Endothelial cell of umbilical vein (primary cell): ENCODE data around the gene IFITM10. TPM values are rescaled to one million over a fixed set of nuclear protein-coding genes. Genes with fewer than 3 reads are reported as not detected.

Experiments used
- BruUV-seq: library from RNA; stranded (reverse); fragments of 400-500 nt; replicated peaks from 2 replicates; lab custom pipeline; 2021; lab: Mats Ljungman, UMichigan
- CTCF ChIA-PET: fragments of 300-600, 350-600 bp; sonication (Branson Sonifier 250); formaldehyde crosslinking; loops from one replicate; lab custom pipeline; 2021; ENCODE audit warnings: antibody characterized with exemption, inconsistent platforms; lab: Charles Lee
- POLR2A ChIA-PET: fragments of 300-600, 350-600 bp; sonication (Branson Sonifier 250); formaldehyde crosslinking; loops from one replicate; lab custom pipeline; 2021; ENCODE audit warnings: antibody characterized with exemption, inconsistent platforms; lab: Charles Lee
- DNase-seq: peaks from one replicate; pipeline ENCODE4 v3.0.0-alpha.2; 2011; ENCODE audit warnings: low read depth, low spot score
- FAIRE-seq: peaks from 2 replicates; lab custom pipeline; 2011; peaks lifted over from hg19 to GRCh38; lab: Jason Lieb, UNC
- H2AFZ ChIP-seq: 2 replicates; pipeline ENCODE4 v1.6.0; 2012; ENCODE audit warnings: low read depth, low read length, control low read depth, inconsistent platforms
- H3K27ac ChIP-seq: 2 replicates; pipeline ENCODE4 v1.5.1; 2011; ENCODE audit warnings: low read depth, mild to moderate bottlenecking, control low read depth, low read length, moderate library complexity; ENCODE audit not compliant: insufficient read depth
- H3K27me3 ChIP-seq, 2 experiments: 2 replicates each; pipeline versions ENCODE4 v1.6.0 to v1.6.1; 2011; ENCODE audit warnings: low read length in 2 of 2, mixed read lengths in 1 of 2; ENCODE audit not compliant: control insufficient read depth in 2 of 2, insufficient read depth in 2 of 2
- H3K36me3 ChIP-seq, 2 experiments: 2 replicates in 1 of 2; 3 replicates in 1 of 2; pipeline ENCODE4 v1.5.1; 2011; ENCODE audit warnings: low read length in 2 of 2, mild to moderate bottlenecking in 1 of 2, moderate library complexity in 1 of 2; ENCODE audit not compliant: control insufficient read depth in 2 of 2, insufficient read depth in 2 of 2; ENCODE audit errors: extremely low read depth in 1 of 2
- H3K4me1 ChIP-seq: 3 replicates; pipeline ENCODE4 v1.5.1; 2011; ENCODE audit warnings: mild to moderate bottlenecking, low read length; ENCODE audit not compliant: control insufficient read depth, insufficient read depth; ENCODE audit errors: extremely low read depth
- H3K4me2 ChIP-seq: 2 replicates; pipeline ENCODE4 v1.6.1; 2011; ENCODE audit warnings: low read length, control low read depth, mixed read lengths; ENCODE audit not compliant: insufficient read depth
- H3K4me3 ChIP-seq, 3 experiments: fragments of 200-600 bp in 1 of 3; sonication (generic), shearing (Covaris generic) in 1 of 3; replicated peaks in 1 of 3; 2 replicates each; pipeline ENCODE4 v1.5.1; 2011 to 2016; ENCODE audit warnings: control low read depth in 3 of 3, low read length in 3 of 3, mild to moderate bottlenecking in 2 of 3, inconsistent platforms in 1 of 3, low read depth in 1 of 3, moderate library complexity in 1 of 3; ENCODE audit not compliant: insufficient read depth in 1 of 3
- H3K79me2 ChIP-seq: 2 replicates; pipeline ENCODE4 v1.6.0; 2012; ENCODE audit warnings: low read length, inconsistent platforms; ENCODE audit not compliant: control insufficient read depth, insufficient read depth
- H3K9ac ChIP-seq: replicated peaks from 2 replicates; pipeline ENCODE3; 2011; ENCODE audit warnings: low read length, control low read depth; ENCODE audit not compliant: insufficient read depth; ENCODE audit errors: extremely low read depth
- H3K9me1 ChIP-seq: replicated peaks from 3 replicates; pipeline ENCODE4 v1.6.0; 2011; ENCODE audit warnings: mild to moderate bottlenecking, low read length; ENCODE audit not compliant: control insufficient read depth, insufficient read depth; ENCODE audit errors: extremely low read depth
- H3K9me3 ChIP-seq: replicated peaks from 2 replicates; pipeline ENCODE4 v1.5.1; 2012; ENCODE audit warnings: low read length, inconsistent platforms; ENCODE audit not compliant: control insufficient read depth, insufficient read depth
- H4K20me1 ChIP-seq: replicated peaks from 2 replicates; pipeline ENCODE3; 2011; ENCODE audit warnings: mild to moderate bottlenecking, low read length; ENCODE audit not compliant: control insufficient read depth, insufficient read depth; ENCODE audit errors: extremely low read depth
- JUN ChIP-seq: IDR thresholded peaks from 2 replicates; pipeline ENCODE4 v1.6.1; 2011; ENCODE audit warnings: borderline replicate concordance, low read depth; ENCODE audit not compliant: insufficient read length, insufficient read depth
- MYC ChIP-seq: IDR thresholded peaks from one replicate; pipeline ENCODE4 v1.6.1; 2011; ENCODE audit warnings: mild to moderate bottlenecking, low read depth, low read length
- dilution Hi-C: fragments of 300-500 bp; cut with MboI; formaldehyde crosslinking; loops from one replicate; pipeline ENCODE4 v1.15.0; 2019; ENCODE audit warnings: low sequenced_read_pairs; ENCODE audit not compliant: extremely low pct_ligation_motif_present
- intact Hi-C: fragments of 100-400 bp; cut with micrococcal nuclease; formaldehyde crosslinking; loops from one replicate; pipeline ENCODE4 v1.10.0; 2022
- polyA plus RNA-seq, 4 experiments: library from polyadenylated mRNA; depleted of rRNA in 3 of 4; stranded (reverse) in 3 of 4; unstranded in 1 of 4; fragments of >200 nt; gene quantifications; 2 replicates each; pipeline versions ENCODE4 v1.2.1 to v1.2.3, GENCODE V29; 2011 to 2012; ENCODE audit warnings: missing spikeins in 1 of 4
- total RNA-seq: library from RNA; stranded (reverse); gene quantifications from 2 replicates; pipeline ENCODE4 v1.2.3, GENCODE V29; 2021
- TF ChIP-seq, protein P1 (sequence below), 2 donors: IDR thresholded peaks; 1 replicate in 1 of 2; 2 replicates in 1 of 2; pipeline ENCODE4 v1.5.1; 2011; ENCODE audit warnings: low read length in 2 of 2, mild to moderate bottlenecking in 2 of 2, moderate library complexity in 2 of 2, control low read depth in 1 of 2, inconsistent platforms in 1 of 2, low read depth in 1 of 2; ENCODE audit not compliant: insufficient read depth in 1 of 2; ENCODE audit errors: extremely low read depth in 1 of 2

Gene IFITM10
- total and polyA plus RNA-seq, 2 donors (not counting 3 experiments of a cell fraction or from before 2014, with no cell fraction given) = 0.04 to 0.66 TPM

- no TSS peak for BruUV-seq
- dilution Hi-C loops (no loop called here), intact Hi-C loops (loop anchor here (1.0 to 5.0 kb wide), 5 partner anchors 43 to 461 kb away; partner anchors contain the start of gene CTSD)
- DNase-seq (no peak), FAIRE-seq (no peak)
- H3K9me1 ChIP-seq = no peaks in the 10 kb centered on the region
- H3K27ac ChIP-seq = no peak overlapping the region
- ChIA-PET CTCF (interaction anchor here (0.8 to 5.5 kb wide), 24 partner anchors 16 to 464 kb away, joined by 3 to 623 read pairs (median 6); partner anchors contain the start of gene SYT8), POLR2A (no interaction called here)
- no peaks in the 10 kb centered on the region for H3K27me3 ChIP-seq
- no peak overlapping the region for H2AFZ ChIP-seq
- no peaks in the 10 kb centered on the region for H3K36me3 ChIP-seq
- H4K20me1 ChIP-seq = no peaks in the 10 kb centered on the region
- no peaks in the 10 kb centered on the region for H3K9me3 ChIP-seq
- H3K4me2 ChIP-seq = no peak overlapping the region
- no peaks in the 10 kb centered on the region for H3K79me2 ChIP-seq
- TF ChIP-seq JUN = no peak
- H3K9ac ChIP-seq = no peak overlapping the region
- H3K4me3 ChIP-seq = no peak overlapping the region
- peaks cover 16% of the 10 kb centered on the region for H3K4me1 ChIP-seq
These were observed 55.4 kb downstream of the IFITM10 start for GRCh38 chr11:1694846-1695547.

- no peaks in the 10 kb centered on the region for H3K9me1 ChIP-seq
- DNase-seq (peak; percentile 56), FAIRE-seq (peak; percentile 85)
- no peaks in the 10 kb centered on the region for H3K36me3 ChIP-seq
- no peak overlapping the region for H3K27ac ChIP-seq
- peaks cover 16% of the 10 kb centered on the region for H3K4me1 ChIP-seq
- no peak overlapping the region for H3K9ac ChIP-seq
- H3K9me3 ChIP-seq = no peaks in the 10 kb centered on the region
- intact Hi-C loops (loop anchor here (1.0 to 5.0 kb wide), 5 partner anchors 42 to 462 kb away; partner anchors contain the start of gene CTSD), dilution Hi-C loops (no loop called here)
- no peak overlapping the region for H3K4me3 ChIP-seq
- ChIA-PET CTCF (interaction anchor here (0.6 to 5.5 kb wide), 61 partner anchors 11 to 464 kb away, joined by 3 to 623 read pairs (median 4); partner anchors contain the start of gene SYT8), POLR2A (interaction anchor here (1.3 kb wide), 1 partner anchor 138 kb away, joined by 4 read pairs; no protein-coding TSS in a partner anchor)
- H3K4me2 ChIP-seq = no peak overlapping the region
- H4K20me1 ChIP-seq = no peaks in the 10 kb centered on the region
- no peaks in the 10 kb centered on the region for H3K27me3 ChIP-seq
- H2AFZ ChIP-seq = peak overlapping the region; percentile 97
- BruUV-seq = no TSS peak
- TF ChIP-seq, protein P1, sequence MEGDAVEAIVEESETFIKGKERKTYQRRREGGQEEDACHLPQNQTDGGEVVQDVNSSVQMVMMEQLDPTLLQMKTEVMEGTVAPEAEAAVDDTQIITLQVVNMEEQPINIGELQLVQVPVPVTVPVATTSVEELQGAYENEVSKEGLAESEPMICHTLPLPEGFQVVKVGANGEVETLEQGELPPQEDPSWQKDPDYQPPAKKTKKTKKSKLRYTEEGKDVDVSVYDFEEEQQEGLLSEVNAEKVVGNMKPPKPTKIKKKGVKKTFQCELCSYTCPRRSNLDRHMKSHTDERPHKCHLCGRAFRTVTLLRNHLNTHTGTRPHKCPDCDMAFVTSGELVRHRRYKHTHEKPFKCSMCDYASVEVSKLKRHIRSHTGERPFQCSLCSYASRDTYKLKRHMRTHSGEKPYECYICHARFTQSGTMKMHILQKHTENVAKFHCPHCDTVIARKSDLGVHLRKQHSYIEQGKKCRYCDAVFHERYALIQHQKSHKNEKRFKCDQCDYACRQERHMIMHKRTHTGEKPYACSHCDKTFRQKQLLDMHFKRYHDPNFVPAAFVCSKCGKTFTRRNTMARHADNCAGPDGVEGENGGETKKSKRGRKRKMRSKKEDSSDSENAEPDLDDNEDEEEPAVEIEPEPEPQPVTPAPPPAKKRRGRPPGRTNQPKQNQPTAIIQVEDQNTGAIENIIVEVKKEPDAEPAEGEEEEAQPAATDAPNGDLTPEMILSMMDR (IDR thresholded peaks at IDR 0.05; ENCODE audit: extremely low read depth in 1 of 2, insufficient read depth in 1 of 2, low read depth in 1 of 2, low read length in 2 of 2) = peak; percentile 94 to 98
- no peak for TF ChIP-seq MYC
- H3K79me2 ChIP-seq = no peaks in the 10 kb centered on the region
These were observed 56.1 kb downstream of the IFITM10 start for GRCh38 chr11:1694064-1694845.
